SH-SY5Y (cell line): Measurements from ENCODE around the gene ZSWIM9.

Experiments used
- GATA2 ChIP-seq: IDR thresholded peaks from 2 replicates; pipeline ENCODE4 v1.6.1; 2011; ENCODE audit warnings: mild to moderate bottlenecking, low read depth, low read length
- GATA3 ChIP-seq: IDR thresholded peaks from 2 replicates; pipeline ENCODE4 v1.6.1; 2011; ENCODE audit warnings: low read depth, mild to moderate bottlenecking, low read length, moderate library complexity

DNA sequence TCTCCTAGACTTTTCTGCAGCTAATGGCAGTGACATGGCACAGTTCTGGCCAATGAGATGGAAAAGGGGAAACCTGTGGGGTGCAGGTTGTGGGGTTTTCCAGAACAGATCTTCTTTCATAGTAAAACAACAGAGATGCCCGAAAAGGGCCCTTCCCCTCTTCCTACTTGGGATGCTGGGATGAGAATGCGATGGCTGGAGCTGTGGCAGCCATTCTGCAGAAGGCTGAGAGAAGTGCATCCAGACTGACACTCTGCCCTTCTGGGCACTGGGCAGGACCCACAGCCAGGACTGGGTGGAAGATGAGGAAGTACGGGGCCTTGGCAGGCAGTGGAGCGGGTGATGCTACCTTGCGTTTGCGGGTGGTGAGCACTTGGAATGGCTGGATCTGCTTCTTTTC lies 42.9 kb upstream of the ZSWIM9 start:
- no peak for TF ChIP-seq GATA2
- TF ChIP-seq GATA3 = no peak
